ENCODE data around the gene PUS3.

The PUS3 gene

DNA sequence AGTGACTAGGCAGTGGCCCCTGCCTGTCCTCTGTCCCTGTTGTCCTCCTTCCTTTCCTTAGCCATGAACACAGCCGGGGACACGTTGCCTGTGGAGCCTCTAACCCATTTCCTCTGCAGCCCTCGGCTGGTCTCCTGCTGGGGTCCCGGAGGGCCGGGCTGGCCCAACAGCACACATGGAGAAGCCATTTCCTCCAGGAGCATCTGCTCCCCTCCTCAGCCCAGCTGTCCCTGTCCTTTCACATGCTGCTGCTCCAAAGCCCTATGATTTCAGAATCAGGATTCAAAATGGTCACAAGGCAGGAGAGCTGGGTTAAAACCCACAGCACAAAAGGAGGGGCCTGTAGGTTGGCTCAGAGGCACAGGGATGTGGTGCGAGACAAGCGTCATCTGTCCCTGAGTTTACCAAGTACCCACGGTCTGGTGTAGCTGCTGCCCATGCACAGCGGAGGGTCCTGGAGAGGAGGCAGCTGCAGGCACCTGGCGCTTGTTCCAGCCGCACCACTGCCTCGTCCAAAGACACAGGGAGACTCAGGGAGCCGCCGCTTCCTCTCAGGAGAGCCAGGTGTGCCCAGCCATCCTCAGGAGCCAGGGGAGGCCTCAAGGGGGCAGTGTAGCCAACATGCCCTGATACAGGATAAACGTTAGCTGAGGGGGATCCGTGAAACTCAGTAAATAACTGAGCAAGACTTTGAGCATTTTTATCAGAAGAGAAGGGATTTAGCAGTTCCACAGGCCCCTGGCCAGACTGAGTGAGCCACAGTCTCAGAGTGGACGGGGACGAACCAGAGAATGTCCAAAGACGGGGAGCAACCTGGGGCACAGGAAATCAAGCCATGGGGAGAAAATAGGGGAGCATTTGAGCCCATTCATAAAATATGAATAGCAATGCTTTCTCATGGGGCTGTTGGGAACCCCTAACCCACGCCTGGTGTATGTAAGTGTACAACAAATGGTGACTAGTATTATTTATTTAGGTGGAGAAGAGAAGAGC, 38.9 kb upstream of the PUS3 start:
- DNase-seq: peak in 3 of 5 experiments; percentile 25 to 54 (median 29)

DNA sequence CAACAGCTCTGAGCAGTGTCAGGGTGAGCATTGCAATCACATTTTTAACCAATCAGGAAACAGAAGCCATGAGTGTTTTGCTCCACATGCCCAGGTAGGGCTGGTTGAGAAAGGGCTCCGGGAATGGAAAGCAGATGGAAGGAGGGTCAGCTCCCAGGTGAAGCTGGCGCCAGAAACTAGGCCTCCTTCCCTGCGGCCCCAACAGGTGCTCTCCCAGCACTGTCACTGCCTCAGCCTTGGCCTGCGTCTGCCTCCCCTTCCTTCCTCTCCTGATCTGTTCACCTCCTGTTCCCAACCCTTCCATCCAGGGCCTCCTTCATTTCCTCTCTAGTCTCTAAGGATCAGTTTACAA, 38.2 kb upstream of the PUS3 start:
- DNase-seq: no peak

DNA sequence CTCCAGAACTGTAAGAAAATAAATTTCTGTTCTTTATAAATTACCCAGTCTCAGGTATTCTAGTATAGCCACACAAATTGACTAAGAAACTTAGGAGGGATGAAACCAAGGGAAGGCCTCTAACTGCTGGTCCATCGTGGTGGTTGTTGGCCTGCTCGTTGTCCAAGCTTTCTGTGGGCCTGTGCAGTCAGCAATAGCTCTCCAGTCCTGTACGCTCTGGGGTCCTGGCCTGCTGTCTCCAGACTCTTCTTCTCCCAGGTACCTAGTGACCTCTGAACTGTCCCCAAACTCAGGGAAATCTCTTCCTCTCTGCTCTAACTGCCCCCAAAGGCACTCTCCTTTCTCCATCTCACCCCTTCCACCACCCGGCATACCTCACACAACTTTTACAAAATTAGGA, 37.1 kb upstream of the PUS3 start:
- no peak for DNase-seq

DNA sequence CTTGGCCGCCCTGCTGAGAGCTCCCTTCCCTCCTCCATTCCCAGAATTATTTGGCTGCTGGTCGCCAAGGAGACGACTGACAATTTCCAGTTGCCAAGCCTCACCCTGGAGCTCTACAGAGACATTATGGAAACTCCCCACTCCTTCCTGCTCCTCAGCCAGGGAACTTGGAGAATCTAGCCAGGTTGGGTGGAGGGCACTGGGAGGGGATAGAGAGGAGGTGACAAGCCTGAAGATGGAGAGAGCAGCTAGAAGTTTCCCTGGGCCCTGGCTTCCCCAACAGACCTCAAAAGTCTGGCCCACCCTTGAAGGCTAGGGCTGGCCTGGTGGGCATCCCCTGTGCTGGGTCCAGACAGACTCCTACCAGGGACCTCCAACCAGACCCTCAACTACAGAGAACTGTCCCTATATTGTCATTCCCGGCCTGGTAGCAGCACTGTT, 36.1 kb upstream of the PUS3 start:
- DNase-seq: no peak

DNA sequence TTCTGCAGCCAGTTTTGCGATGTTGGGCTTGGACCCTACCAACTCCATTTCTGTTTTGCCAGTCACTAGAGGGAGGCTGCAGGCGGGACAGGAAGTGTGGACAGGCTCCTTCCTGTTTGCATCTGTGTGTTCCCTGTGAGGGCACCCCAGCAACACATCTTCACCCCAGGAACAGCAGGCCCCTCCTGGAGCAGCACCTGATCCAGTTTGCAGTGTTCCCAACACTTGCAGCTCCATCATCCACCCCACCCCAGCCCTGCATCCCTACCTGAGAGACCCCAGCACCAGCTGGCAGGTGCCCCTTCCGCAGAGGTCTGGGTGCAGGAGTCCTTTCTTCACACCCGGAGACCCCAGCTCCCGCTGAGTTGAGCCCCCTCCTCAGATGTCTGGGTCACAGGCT, 35.4 kb upstream of the PUS3 start:
- peak in 1 of 5 experiments; percentile 48 for DNase-seq

DNA sequence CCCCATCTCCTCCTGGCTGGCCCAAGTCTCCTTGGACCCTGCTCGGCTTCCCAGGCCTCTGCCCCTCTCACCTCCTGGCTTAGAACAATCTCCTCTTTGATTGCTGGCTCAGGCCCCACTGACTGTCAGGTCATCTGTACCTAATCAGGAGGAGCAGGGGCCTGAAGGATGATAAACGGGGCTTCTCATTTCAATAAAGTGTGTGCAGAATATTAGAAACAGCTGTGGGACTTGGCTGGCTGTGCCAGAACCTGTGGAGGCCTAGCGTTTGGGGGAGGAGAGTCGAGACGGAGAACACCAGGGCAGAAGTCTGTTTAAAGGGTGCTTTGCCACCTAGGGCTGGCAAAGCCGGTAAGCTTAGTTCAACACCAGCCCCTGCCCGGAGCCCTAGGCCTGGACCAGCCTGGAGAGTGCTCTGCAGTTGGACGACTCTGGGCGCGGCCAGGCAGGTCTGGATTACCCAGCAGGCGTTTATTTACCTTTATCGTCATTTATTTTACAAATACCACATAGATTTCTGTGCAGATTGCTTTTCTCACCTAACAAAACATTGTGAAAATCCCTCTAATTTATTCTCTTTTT, 32.7 kb upstream of the PUS3 start:
- DNase-seq: no peak

DNA sequence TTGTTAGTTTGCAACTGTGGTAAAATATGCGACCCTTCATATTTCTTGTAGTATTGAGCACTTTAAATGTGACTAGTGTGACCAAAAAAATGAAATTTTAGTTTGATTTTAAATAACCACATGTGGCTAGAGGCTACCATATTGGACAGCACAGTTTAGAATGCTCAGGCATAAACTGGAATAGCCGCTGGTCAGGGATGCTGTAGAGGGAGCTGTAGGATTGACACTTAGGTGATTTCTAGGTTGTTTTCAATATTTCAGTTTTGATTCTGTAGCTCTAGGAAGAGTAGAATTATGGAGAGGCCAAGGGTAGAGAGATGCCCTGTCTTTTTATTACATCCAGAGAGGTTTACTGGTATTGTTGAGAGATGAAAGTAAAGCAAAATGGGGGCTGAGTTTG, 32.0 kb upstream of the PUS3 start:
- no peak for DNase-seq

DNA sequence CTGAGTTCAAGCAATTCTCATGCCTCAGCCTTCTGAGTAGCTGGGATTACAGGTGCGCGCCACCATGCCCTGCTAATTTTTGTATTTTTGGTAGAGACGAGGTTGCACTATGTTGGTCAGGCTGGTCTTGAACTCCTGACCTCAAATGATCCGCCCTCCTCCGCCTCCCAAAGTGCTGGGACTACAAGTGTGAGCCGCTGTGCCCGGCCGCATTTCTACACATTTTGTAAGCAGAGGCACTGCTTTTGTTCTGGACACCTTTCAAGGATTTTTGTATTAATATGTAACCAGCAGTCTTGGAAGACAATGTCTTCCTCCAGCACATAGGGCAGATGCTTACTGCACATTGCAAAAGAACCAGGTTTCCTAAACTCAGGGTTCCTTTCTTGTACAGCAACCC, 31.5 kb upstream of the PUS3 start:
- no peak for DNase-seq

DNA sequence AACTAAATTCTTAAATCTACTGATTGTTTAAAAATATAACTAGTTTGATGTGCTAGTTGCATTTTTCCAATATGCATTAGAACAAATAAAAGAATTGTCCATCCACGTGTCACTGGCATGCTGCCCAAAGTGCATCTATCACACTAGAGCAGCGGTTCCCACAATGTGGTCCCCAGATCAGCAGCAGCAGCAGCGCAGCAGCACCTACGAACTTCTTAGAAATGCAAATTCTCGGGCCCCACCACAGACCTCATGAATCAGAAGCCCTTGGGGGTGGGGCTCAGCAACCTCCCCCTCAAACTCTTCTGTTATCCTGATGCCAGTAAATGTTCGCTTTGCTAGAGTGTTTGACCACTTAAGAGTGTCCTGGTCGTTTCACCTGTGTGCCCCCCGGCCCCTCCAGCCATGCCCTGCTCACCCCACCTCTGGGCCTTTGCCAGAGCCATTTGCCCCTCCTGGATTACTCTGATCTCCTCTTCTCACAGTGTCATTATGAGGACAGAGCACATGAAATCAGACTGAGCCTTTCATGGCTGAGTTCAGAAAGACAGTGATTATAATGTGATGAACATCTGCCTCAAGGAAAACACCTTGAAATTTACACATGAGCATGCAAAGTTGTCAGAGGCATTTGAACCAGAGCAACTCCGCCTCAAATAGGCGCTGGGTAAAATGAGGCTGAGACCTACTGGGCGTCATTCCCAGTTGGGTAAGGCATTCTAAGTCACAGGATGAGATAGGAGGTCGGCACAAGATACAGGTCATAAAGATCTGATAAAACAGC, 30.2 kb upstream of the PUS3 start:
- peak in 1 of 5 experiments; percentile 11 for DNase-seq

DNA sequence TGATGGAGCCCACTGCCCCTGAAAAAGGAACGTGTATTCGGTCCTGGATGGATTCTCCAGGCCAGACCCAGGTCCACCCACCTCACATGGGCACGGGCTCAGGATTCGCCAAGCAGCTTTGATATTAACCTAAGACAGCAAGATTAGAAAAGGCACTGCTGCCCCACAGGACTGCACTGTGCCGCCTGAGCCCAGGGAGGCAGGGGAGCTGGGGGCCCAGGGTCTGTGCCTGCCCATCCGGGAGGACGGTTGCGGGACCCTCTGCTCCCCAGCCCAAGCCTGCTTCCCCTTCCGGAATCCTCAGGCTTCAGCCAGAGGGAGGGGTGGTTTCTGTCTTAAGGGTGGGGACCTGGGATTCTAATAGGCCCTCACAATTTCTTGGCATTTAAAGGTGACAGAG, 29.3 kb upstream of the PUS3 start:
- DNase-seq: no peak

DNA sequence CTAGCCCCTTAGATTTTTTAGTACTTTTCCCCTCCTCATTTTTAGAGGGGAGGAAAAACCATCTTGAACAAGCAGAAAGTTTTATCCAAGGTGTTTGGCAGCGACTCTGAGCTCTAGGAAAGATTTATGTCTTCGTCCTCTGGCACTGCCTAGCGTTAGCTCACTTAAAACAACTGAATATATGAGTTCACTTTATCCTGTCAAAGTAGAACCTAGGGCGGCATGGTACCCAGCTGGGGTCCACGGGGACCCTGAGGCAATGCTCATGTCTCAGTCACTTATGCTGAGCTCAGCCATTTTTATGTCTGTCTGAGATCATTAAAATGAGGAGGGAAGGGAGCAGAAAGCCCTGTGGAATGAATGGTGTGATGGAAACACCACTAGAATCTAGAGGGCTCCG, 28.7 kb upstream of the PUS3 start:
- no peak for DNase-seq

DNA sequence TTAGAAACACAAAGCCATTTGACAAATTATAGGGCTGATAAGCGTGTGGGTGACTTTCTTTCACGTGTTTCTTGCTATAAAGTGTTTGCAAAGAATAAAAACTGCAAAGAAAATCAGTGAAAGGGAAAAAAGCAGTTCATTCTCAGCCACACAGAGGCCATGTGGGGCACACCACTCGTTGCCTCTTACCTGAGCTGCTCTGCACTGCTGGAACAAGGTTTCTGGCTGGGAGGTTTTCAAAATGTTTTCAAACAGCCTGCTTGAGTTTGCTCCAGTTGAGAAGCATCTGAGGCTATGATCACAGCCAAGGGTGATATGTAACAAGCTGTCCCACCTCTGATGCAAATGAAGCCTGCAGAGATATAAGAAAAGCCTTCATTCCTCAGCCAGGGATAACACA, 28.1 kb upstream of the PUS3 start:
- DNase-seq: no peak

DNA sequence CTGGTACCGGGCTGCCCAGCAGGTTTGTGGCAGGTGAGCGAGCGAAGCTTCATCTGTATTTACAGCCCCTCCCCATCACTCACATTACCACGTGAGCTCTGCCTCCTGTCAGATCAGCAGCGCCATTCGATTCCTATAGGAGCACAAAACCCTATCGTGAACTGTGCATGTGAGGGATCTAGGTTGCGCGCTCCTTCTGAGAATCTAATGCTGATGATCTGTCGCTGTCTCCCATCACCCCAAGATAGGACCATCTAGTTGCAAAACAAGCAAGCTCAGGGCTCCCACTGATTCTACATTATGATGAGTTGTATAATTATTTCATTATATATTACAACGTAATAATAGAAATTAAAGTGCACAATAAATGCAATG, 27.1 kb upstream of the PUS3 start:
- DNase-seq: no peak

DNA sequence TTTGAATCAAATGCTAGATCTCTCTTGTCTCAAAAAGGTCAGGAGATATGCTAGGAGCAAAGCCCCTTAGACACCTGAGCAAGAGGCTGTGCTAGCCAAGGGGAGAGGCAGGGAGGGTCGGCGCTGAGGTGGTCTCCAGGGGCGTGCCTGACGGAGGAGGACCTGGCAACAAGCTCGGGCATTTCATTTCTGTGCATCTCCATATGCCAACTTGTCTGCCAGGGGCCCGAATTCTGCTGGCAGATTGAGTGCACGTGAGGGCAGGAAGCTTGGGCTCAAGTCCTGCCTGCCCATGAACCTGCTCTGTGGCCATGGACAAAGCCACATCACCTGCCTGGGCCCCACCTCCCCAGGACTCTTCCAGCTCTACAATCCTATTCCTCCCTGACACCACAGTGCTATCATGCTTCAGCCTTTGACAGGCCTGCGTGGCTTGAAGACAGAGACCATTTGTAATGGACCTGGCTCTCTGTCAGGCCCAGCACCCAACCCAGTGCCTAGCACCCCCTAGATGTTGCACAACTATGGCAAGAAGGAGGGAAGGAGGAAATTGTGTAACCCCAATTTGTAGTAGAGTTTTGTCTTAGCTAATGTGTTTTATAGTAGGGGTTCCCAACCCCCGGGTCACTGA, 26.6 kb upstream of the PUS3 start:
- no peak for DNase-seq

DNA sequence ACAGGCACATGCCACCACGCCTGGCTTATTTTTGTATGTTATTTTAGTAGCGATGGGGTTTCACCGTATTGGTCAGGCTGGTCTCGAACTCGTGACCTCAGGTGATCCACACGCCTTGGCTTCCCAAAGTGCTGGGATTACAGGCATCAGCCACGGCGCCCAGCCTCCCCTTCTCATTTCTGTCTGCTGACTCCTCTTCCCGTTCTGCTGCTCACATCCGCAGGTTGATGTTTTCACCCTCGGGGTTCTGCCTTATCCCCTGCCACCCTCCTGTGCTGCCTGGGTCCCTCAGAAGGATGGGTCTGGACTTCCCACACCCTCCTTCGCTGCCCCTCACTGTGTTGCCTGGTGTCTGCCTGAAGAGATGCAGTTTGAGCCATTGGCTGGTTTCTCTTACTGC, 23.7 kb upstream of the PUS3 start:
- no peak for DNase-seq

DNA sequence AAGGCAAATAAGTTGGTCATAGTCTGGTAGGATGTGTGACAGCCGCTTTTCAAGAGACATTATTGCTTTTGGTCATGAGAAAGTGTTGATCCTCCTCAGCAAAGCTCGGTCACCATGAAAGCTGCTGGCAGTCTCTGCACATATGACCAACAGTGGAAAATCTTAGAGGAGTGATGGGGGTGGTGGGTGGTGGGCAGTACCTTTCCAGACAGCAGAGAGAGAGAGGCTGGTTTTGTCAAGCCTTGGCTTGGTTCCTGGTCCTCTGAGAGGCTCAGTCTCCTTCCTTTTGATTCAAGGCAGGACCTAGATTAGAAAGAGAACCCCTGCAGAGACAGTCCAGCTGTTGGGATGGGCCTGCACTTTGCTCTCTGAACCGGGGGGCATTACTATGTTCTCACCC, 22.8 kb upstream of the PUS3 start:
- no peak for DNase-seq

DNA sequence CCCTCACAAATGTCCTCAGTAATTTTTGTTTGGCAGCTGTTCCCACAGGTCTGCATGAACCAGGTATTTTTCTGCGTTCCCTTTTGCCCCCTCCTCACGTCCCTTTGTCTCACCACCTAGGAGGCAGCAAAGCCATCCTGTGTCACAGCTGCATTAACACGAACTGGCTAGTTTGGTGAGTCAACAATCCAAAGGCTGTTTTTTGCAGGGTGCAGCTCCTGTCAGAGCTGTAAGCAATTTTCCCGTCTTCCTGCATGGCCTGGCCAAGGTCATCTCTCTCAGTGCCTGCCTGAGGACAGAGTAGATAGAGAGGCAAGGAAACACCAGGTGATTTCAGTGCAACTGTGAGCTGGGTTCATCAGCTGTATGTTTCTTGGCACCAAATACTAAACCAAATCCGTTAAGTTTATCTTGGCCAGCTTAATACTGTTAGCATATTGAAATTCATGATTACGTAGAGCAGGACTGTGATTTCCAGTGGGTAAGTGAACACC, 22.3 kb upstream of the PUS3 start:
- DNase-seq: no peak

DNA sequence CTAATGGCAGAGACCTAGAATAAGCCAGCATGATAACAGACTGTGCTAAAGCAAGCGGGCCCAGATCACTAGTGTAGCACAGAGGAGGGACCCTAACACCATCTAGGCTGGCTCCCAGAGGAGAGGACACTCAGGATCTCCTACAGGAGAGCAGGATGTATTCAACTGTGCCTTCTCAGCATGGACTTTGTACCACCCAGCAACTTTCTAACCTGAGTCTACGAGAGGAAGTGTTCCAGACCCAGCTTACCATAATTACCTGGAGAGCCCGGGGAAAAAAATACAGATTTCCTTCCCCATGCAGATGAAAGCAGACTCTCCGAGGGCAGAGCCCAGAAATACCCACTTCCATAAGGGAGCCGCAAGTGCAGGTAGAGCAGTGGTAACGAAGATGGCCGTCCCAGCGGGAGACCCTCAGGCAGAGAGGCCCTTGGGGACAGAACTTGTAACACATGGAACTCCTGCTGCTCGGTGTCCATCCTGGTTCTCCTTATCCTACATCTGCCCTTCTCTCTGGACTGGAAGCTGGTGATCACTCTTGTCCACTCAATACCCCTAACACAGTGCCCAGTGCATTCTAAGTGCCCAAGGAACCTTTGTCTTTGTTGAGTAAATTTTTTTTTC, 21.5 kb upstream of the PUS3 start:
- DNase-seq: no peak

DNA sequence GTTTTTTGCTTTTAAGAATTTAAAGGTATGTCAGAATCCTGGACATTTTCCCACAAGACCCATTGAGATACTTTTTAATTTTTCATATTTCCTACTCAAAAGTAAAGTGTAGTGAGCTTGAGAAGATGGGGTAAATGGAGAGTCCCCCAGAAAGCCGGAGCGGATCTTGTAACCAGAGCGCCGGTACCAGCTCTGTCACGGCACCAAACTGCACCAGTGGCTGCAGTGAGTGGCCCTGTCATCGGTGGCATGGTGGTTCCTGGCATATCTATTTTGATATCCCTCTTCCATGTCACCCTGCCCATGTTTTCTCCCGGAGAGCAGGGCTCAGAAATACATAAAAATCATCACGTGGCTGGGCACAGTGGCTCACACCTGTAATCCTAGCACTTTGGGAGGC, 20.6 kb upstream of the PUS3 start:
- DNase-seq: no peak

DNA sequence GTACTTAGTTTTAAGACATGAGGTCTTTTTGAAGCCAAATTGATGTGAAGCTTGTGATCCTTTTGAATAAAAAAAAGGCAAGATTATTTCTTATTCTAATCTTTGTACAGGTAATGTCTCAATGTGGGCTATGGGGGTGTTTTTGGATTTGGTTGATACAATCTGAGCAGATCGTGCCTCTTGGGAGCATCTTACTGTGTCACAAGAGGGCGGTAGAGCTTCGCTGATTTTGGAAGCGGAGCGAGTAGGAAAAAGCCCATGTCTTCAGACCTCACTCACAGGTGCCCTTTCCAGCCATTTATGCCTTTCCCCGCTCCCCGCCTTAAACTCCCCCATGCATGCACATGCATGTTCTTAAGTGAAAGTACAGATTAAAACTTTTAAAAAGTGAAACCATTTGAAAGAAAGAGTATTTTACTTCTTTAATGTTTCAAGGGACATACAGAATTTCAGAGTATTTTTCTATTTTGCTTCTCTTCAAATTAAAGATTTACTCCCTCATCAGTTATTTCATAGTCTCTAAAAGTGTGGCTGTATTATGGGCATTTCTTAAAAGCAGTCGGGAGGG, 20.1 kb upstream of the PUS3 start:
- peak in 2 of 5 experiments; percentile 29 to 68 for DNase-seq

DNA sequence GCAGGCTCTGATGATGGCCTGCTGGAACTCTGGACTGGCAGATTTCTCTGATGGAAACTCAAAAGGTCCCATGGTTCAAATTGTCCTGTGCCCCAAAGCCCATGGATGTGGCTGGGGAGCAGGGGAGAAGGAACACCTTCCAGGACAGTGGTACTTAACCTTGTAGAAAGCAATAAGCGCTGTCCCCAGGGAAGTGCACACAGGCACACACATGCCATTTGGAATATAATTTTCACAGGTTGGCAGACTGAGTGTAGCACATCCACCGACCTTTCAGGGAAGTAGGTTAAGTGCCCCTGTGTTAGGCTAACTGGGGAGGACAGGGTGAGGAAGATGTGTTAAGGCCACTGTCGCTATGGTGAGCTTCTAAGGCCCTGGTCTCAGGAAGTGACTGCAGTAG, 19.1 kb upstream of the PUS3 start:
- no peak for DNase-seq

DNA sequence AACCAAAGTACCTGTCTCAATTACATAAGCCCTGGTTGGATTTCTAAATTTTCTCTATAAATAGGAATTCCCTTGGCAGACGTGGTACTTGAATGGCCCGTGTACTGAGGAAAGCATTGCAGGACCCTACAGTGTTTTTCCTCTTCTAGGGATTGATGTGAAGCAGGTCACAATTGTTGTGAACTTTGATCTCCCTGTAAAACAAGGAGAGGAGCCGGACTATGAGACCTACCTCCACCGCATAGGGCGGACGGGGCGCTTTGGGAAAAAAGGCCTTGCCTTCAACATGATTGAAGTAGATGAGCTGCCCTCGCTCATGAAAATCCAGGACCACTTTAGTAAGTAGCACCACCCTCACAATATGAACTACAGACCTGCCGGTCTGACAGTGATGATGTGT, 18.0 kb upstream of the PUS3 start:
- no peak for DNase-seq
